GM19468 (cell line): ENCODE data around the gene KIF6.

Experiments
- ATAC-seq: cut with Tn5 transposase; IDR thresholded peaks from one replicate; pipeline ENCODE4 v1.9.1; 2021; ENCODE audit warnings: mild to moderate bottlenecking, moderate library complexity, moderate number of reproducible peaks; ENCODE audit not compliant: unreplicated experiment; ENCODE audit errors: extremely low read depth

The KIF6 gene

DNA sequence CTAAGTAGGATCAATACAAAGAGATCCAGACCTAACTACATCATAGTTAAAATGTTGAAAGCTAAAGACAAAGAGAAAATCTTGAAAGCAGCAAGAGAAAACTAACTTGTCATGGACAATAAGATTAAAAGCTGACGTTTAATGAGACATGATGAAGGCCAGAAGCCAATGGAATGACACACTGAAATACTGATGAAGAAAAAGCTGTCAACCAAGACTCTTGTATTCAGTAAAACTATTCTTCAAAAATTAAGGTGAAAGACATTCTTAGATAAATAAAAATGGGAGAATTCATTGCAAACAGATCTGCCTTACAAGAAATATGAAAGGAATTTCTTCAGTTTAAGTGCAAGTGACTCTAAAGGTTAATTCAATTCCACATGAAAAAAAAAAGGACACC, 256.8 kb downstream of the KIF6 start:
- ATAC-seq, result no peak

DNA sequence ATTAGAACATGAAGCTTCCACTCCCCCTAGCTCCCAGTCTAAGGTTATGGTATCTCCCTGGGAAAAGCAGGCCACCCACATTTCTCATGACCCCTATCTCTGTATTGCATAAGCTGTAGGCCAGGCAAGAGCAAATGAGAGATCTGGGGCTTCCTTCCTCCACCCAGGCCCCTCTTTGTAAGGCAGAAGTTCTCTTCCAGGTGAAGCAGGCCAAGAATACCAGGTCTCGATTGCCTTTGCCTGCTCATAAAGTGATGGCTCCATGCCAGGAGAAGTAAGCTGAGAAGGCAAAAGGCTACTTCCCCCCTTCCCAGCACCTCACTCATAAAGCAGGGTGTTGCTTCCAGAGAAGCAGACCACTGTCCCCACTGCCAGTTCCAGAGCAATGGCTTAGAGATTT, 258.6 kb downstream of the KIF6 start:
- ATAC-seq, result no peak

DNA sequence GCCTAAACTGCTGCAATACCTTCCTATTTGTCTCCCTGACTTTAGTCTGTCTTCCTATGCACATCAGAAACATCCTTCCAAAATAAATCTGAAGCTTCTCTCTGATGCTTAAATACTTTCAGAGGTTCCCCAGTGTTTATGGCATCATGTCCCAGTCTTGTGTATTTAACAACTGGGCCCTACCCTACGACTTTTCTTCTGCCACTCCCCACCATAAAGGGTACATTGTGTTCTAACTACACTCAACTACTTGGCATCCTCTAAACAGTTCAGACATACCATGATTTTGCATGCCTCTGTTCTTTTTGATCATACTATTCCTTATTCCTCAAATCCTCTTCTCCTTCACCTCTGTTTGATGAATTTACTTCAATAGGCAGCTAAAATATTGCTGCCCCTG, 259.7 kb downstream of the KIF6 start:
- no peak for ATAC-seq

DNA sequence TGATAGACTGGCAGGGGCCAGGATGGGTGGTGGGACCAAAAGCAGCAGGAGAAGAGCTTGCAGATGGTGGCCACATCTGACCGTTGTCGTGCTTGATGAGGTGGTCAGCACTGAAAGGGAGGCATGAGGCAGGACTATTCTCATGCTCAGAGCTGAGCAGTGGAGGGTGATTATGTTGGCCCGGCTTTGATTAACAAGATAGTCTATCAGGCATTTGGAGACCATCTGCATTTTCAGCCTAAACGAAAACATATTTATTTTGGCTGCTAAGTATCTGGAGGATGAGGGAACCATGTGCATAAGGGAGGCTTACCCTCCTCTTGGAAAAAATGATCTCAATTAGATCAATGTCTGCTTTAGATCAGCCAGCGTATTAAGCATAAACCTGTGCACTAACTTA, 261.1 kb downstream of the KIF6 start:
- no peak for ATAC-seq

DNA sequence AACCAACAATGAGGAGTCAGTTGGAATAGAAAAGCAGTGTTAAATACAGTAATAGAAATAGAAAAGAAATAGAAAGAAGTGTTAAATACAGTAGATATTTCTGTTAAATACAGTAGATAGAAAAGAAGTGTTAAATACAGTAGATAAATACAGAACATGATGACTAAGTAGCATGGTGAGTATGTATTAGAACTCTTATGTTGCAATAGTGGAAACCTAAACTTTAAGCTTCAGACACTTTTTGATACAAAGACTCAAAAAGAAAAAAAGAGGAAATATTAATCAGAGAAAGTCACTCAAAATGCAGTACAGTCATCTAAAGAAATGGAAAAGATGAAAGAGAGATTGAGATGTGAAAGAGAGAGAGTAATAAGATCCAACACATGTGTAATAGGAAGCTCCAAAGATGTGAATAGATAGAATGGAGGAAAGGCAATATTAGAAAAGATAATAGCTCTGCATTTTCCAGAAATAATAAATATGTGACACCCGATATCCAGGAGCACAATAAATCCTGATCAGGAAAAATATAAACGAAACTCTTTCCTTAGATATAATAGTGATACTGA, 271.2 kb downstream of the KIF6 start:
- no peak for ATAC-seq

DNA sequence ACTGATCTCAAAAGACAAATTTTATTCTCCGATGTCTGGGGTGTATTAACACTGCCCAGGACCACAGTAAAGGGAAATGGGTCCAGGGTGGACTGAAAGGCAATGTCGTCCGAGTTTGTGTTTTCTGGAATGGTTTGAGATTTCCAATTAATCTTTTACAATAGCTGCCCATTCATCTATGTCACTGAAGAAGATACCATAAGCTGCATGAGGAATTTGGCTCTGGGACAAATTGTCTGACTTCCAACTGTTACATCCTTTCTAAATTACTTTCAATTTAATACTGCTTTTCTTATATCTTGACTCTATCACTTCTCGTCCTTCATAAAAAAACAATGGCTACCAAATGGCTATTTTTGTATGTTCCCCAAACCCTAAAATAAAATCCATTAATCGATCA, 272.0 kb downstream of the KIF6 start:
- no peak for ATAC-seq

DNA sequence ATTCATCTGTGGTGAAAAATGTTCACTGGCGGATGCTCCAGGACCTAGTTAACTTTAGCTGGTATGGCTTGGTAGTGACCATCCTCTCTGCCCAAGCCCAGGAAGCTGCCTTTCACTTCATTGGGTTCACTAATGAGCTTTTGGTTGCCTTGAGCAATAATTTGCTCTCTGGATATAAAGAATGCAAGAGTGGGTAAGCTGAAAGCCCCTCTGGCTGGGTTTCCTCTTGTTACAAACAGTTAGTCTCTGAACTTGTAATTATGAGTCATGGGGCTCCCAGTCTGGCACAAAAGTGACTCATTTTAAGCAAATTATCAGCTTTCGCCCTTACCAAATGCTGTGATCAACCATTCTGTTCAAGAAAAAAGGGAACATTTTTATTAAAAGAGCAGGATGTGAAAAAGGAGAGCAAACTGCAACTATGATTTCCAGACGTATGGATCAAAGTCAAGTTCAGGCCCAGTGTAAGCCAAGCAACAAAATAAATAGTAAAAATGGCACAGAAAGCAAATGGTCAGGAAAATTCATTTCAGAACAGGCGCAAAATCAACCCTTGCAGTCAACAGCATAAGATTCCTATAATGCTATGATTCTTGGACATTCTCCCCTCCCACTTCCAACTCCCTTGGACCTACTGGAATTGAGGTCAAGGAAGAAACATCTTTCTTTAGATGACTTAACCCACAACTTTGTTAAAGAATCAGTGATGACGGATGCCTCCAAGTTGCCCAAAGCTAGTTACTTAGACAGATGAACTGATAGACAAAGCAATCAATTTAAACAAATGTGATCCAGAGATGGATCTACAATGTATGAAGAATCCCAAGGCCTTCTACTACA, 272.7 kb downstream of the KIF6 start:
- ATAC-seq, result no peak

DNA sequence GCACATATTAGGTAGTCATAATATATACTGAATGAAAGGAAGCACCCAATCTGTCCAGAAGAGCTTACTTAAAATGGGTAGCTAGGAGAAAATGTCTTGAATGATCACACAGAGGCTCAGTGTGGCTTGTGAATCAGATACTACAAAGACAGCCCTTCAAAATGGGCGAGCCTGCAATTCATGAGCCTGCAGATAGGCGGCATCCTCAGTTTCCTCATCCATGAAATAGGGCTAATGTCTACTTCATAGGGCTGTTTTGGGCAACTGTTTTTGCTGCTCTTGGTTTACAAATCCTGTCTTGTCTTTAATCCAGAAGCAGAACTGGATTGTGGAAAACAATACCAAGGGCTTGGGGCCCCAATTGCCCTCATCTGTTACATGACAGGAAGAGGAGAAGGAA, 273.4 kb downstream of the KIF6 start:
- ATAC-seq, result no peak

DNA sequence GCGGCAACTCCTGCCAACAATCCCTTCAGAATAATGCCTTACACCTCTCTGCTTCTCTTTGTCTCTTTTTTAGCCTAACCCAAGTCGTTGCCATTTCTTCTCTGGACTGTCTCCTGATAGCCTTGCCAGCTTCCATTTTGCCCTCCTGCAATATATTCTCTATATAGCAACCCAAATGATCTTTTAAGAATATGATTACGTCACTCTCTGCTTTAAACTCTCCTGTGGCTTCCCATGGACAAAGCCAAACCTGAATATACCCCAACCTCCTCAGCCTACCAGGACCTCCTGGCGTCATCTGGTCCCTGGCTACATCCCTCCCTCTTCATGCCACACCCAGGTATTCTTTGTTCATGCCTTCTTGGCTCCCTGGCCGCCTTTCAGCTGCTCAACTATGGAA, 276.2 kb downstream of the KIF6 start:
- no peak for ATAC-seq

DNA sequence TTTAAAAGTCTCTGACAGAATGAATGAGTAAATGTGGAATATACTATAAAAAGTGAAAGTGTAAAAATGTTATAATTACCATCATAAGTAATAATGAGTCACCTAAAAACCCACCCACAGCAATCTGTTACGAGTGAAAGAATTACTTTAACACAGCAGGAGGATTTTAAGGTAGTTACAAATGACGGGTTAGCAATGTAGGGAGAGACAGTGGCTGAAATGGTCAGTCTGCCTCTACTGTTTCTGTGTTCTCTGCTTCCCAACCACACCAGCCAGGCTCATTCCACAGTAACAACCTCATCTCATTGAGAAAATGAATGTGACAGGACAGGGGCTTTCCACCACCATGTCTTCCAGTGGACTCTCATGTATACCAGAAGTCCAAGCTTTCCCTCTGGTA, 278.3 kb downstream of the KIF6 start:
- no peak for ATAC-seq

DNA sequence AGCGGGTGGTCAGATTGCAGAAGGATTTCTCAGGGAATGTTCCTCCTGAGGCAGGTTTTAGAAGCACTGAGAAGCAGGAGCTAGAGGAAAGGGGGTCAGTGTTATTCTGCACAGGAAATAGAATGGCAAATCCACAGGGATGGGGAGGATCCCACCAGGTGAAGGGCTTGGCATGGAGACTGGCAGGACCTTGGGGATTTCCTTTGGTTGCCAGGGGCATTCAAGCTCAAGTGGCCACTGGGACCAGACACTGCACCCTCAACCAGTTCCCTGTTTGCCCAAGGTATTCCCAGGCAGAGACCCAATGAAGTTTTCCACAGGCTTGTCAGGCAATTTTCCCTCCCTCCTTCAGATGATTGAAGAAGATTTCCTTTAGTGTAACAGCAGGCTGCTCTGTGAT, 279.5 kb downstream of the KIF6 start:
- no peak for ATAC-seq

DNA sequence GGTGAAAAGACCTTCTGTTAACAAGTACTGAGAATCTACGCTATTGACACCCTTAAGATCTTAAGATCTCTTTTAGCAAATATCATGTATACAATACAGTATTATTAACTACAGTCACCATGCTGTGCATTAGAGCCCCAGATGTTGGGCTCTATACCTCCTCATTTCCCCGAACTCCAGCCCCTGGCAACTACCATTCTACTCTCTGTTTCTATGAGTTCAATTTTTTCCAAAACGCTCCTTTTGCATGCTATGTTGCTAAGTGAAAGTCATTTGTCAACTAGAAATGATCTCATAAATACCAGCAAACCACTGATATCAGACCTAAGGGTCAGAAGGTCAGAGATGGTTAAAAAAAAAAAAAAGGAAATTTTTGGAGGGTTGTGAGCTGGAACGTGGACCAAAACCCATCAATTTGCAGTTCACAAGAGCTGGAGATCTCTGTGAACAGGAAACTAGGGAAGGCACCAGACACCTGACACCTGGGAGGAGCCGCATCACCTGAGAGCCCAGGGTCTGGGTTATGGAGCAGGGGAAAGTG, 280.7 kb downstream of the KIF6 start:
- no peak for ATAC-seq

DNA sequence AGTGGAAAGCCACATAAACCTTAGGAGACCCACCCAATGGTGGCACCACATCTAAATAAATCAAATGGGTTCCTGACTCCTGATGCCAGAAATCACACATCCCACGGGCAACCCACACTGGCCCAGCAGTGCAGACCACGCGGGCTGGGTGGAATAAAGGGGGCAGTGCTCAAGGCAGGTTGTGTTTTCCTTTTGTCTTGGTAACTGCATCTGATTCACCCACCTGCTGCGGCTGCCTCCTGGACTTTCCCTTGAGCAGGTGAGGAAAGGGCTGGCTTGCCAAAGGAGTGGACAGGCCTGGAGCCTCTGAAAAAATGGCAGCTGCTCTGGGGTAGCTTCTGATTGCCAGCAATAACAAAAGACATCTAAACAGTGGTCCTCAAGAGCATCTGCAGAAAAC, 283.2 kb downstream of the KIF6 start:
- ATAC-seq, result no peak

DNA sequence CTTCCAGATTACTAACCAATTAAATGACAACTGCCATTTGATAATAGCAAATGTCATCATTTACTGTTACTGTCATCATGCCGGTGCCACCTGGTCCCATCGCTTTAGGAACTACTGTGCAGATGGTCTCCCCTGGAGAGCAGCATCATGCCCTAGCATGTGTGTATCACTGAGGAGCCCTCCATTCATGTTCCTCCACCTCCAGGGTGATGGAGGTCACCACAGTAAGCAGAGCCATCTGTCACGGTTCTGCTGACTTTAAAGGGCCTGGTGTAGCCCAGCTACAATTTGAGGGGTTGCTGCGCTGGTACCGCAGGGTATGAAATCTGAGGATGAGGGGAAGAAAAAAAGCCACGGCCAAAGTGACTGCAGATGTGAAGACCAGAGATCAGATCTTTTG, 283.9 kb downstream of the KIF6 start:
- no peak for ATAC-seq

DNA sequence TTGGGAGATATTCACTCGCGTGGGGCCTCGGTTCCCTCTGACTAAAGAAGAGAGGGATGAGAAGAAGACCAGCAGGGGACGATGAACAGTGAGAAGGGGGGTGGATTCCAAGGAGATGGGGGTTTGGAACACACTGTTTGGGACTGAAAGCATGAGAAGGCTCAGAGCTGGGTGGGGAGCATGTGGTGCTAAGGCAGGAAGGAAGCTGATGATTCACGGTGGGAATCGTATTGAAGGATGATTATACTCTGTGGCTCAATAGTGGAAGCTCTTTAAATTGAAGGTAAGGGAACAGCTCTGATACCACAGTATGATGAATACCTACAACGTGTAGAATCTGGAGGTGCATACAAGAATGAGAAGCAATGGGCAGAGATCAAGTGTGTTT, 285.2 kb downstream of the KIF6 start:
- ATAC-seq, result no peak

DNA sequence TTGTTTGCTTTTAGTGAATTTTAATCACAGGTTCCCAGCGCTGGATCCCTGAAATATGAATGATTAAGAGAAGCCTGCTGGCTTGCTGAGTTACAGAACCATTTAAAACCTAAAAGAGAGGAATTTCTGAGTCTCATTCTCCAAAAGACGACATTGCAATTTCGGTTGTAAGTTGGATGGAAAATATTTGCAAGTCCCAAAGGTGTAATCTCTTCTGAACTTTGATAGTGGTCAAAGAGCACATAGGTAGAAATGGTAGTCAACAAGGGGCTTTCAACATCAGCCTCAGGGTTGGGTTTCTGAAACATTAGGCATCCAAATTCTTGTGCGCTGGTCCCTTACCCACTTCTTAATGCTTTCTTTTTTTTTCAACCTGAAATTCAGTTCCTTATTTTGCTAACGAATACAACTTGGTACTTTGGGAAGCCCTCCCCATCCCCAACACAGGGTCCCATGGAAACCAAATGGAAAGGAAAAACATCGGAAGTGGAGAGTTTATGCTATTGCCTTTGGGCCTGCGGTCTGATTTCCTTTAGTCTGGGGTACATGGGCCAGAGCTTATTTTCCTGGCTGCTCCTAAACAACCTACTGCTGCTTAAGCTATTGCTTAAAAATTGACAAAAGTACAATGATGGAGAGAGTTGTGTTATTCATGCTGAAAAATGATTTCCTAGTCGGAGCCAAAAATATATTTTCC, 285.7 kb downstream of the KIF6 start:
- no peak for ATAC-seq

DNA sequence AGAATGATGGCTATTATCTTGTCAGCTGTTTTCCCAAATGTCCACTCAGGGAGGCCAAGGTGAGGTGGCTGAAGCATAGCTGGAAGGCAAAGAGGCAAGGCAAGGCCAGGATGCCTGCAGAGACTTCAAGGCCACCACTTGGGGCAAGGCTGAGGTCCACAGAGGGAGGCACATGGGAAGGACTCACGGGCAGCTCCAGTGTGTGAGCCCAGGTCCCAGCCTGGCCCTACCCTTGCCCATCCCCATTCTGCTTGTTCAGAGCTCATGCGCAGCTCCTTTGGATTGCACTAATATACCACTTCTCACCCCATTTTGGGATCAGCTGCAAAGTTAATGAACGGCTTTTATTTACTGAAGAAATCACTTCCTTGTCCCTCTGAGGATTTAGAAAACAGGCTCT, 291.6 kb downstream of the KIF6 start:
- no peak for ATAC-seq

DNA sequence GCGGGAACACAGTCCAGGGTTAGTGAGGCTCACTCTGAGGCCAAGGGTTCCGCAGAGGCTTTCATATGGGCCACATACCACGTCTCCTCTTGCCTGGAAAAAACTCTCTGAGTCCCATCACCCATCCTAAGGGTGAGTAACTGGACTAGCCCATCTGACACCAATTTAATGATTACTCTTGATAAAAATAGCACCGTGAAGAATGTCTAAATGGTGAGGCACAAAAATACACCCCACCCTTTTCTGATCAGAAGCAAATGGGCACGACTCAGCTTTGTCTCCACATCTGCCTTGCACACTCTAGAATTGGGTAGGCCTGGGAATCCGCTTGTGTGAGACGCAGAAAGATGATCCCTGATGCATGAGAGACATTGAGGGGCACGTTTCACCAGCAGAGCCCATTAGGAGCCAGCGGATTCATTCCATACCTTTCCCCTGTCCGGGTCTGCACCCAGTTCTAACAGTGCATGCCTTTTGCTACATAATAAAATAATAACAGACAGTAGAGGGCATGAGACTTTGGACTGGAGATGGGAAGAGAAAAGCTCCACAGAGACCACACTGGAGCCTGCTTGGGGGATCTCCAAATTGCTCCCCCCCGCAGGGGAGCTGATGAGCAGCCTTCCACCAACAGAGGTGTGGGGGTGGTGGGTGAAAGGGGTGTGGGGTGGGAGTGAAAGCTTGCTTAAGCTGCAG, 292.7 kb downstream of the KIF6 start:
- ATAC-seq, result no peak

DNA sequence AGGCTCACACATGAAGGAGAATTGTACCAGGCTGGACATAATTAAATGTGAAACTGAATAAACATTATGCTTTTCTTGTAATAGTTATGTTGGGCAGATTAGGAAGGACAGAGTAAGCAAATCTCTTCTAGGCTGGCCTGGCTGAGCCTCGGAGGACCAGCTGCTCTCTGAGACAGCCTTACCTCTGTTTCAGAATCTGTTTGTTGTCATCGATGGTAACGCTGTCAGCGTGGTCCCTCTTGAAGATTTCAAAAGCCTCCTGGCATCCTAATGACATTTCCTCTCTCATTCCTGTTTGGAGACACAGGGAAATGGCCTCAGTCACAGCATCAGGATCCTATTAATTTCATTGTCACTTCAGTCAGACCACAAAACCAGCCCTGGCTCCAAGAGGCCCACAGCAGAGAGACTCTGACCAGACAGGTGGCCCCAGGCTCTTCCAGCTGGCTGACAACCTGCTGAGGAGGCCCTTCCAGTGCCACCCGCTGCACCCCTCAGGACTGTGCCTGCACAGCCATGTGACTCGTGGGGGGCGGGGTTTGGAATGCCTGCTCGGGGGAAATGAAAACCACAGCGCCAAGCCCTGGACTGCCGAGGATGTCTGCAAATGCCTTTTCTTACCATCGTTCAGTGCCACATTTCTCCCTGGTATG, 294.2 kb downstream of the KIF6 start:
- no peak for ATAC-seq

DNA sequence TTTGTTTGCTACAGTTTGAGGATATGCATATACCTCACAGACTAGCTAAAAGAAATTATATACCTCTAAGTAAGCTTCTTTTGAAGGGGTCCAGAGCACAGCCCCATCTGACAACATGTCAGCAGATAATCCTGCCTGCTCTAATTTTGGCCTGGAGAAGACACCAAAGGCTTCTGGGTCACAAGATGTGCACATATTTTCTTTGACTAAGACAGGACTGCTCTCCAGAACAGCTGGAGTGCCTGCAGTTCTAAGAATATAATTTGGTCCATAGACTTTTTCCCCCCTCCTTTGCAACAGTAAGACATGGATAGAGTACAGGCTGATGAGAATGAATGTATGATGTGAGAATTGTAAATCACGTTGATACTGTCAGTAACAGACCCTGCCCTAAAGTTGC, 294.8 kb downstream of the KIF6 start:
- no peak for ATAC-seq
